ENCODE data around the gene APPL2.
A peak's percentile ranks its signal among the peaks of the same experiment; 100 is the strongest.

DNA sequence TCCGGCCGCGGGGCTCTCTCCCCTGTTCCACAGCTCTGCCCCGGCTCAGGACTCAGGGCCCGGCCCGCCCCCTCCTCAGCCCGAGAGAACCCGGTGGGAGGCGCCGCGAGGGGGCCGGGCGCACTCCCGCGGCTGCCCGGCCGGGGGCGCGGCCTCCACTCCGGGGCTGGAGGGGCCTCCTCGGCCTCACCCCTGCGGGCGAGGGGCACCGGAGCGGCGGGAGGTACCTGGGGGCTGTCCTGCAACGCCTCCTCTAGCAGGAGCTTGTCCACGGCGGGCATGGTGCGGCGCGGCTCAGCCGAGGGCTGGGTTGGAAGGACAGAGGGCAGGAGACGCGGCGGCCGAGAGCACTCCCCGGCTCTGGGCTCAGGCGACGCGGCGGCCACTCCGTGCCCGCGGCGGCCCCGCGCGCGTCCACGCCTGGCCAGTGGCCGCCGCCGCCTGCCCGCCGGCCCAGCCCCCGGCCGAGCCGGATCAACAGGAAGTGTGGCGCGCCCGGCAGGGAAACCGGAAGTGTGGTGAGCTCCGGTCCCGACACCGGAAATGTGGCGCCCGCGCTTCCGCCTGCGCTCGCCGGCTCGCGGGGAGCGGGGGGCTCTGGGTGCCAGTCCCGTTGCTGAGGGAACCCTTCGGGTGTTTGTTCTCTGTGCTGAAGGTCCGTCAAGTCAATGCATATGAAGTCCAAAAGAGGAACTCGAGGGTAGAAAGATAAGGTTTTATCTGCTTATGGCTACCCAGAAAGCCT is at the start of gene APPL2:
- TF ChIP-seq CTCF (IDR thresholded peaks at IDR 0.05), result peak; percentile 53
- peak; percentile 45 for TF ChIP-seq EZH2 (IDR thresholded peaks at IDR 0.05)
- no peak for TF ChIP-seq EZH2phosphoT487 (IDR thresholded peaks at IDR 0.05)

All from neural progenitor cell (in vitro differentiated cells).